Hepatocyte (in vitro differentiated cells): ENCODE measurements around the gene CACNA1B. TPM values are rescaled to one million over a fixed set of nuclear protein-coding genes. Genes with fewer than 3 reads are reported as not detected.

Experiments
- DNase-seq: peaks from one replicate; pipeline ENCODE4 v3.0.0-alpha.2; 2016; ENCODE audit warnings: low spot score
- H2AFZ ChIP-seq: fragments of 200-600 bp; sonication (generic); 2 replicates; pipeline ENCODE4 v1.6.0; 2016; ENCODE audit warnings: antibody characterized with exemption, mild to moderate bottlenecking
- H3K27ac ChIP-seq: fragments of 200-600 bp; sonication (generic); 2 replicates; pipeline ENCODE4 v1.5.1; 2016; ENCODE audit warnings: mild to moderate bottlenecking
- H3K27me3 ChIP-seq: fragments of 200-600 bp; sonication (generic); 2 replicates; pipeline ENCODE4 v1.6.1; 2016
- H3K36me3 ChIP-seq: fragments of 200-600 bp; sonication (generic); replicated peaks from 2 replicates; pipeline ENCODE4 v1.5.1; 2016; ENCODE audit warnings: low read depth; ENCODE audit not compliant: insufficient read depth
- H3K4me1 ChIP-seq: fragments of 200-600 bp; sonication (generic); 2 replicates; pipeline ENCODE4 v1.5.1; 2016; ENCODE audit warnings: mild to moderate bottlenecking, moderate library complexity; ENCODE audit not compliant: insufficient read depth
- H3K4me2 ChIP-seq: fragments of 200-600 bp; sonication (generic); 2 replicates; pipeline ENCODE4 v1.6.0; 2016
- H3K4me3 ChIP-seq: fragments of 200-600 bp; sonication (generic); 2 replicates; pipeline ENCODE4 v1.5.1; 2016; ENCODE audit warnings: mild to moderate bottlenecking
- H3K79me2 ChIP-seq: fragments of 200-600 bp; sonication (generic); 2 replicates; pipeline ENCODE4 v1.6.0; 2017; ENCODE audit warnings: mild to moderate bottlenecking
- H3K9me2 ChIP-seq: fragments of 200-600 bp; sonication (generic); replicated peaks from 2 replicates; pipeline ENCODE4 v1.6.0; 2017; ENCODE audit warnings: mild to moderate bottlenecking; ENCODE audit not compliant: insufficient read depth
- H3K9me3 ChIP-seq: fragments of 200-600 bp; sonication (generic); 2 replicates; pipeline ENCODE4 v1.5.1; 2016; ENCODE audit warnings: low read depth, mild to moderate bottlenecking
- H4K20me1 ChIP-seq: fragments of 200-600 bp; sonication (generic); 2 replicates; pipeline ENCODE4 v1.6.0; 2016; ENCODE audit warnings: mild to moderate bottlenecking; ENCODE audit not compliant: insufficient read depth, poor library complexity, severe bottlenecking
- EZH2 ChIP-seq: fragments of 200-600 bp; sonication (generic); IDR thresholded peaks from 2 replicates; pipeline ENCODE4 v1.6.1; 2016; ENCODE audit warnings: antibody characterized with exemption, mild to moderate bottlenecking, borderline replicate concordance
- EZH2phosphoT487 ChIP-seq: fragments of 200-600 bp; sonication (generic); IDR thresholded peaks from one replicate; pipeline ENCODE4 v1.6.1; 2018; ENCODE audit warnings: antibody characterized with exemption, mild to moderate bottlenecking, low read depth, moderate library complexity; ENCODE audit not compliant: unreplicated experiment, severe bottlenecking
- WGBS: methylation state at CpG from one replicate; pipeline ENCODE4 v1.1.6; 2016; ENCODE audit warnings: low lambda C conversion rate; ENCODE audit errors: missing lambda C conversion rate; 5-methylcytosine and 5-hydroxymethylcytosine counted together
- polyA plus RNA-seq: library from polyadenylated mRNA; unstranded; fragments of >200 nt; fragmentation: Nextera tagmentation; extraction: Ambion mirVana; gene quantifications from 2 replicates; pipeline ENCODE4 v1.2.1, GENCODE V29; 2016
- total RNA-seq: library from RNA; depleted of rRNA; stranded (reverse); fragments of >200 nt; gene quantifications from 2 replicates; pipeline ENCODE4 v1.2.3, GENCODE V29; 2014
- TF ChIP-seq, protein P1 (sequence below): fragments of 200-600 bp; sonication (generic); IDR thresholded peaks from 2 replicates; pipeline ENCODE4 v1.5.1; 2016; ENCODE audit warnings: antibody characterized with exemption, mild to moderate bottlenecking; ENCODE audit not compliant: poor library complexity

The CACNA1B gene
- total and polyA plus RNA-seq, 2 experiments from 2014 or later: 0.30 to 0.39 TPM

- WGBS: 92% methylated on average over 10 of the region's 10 CpGs
- H3K4me2 ChIP-seq: no peak overlapping the region
- no peaks in the 10 kb centered on the region for H3K36me3 ChIP-seq
- H2AFZ ChIP-seq: no peak overlapping the region
- no peaks in the 10 kb centered on the region for H3K4me1 ChIP-seq
- H3K4me3 ChIP-seq: no peak overlapping the region
- no peaks in the 10 kb centered on the region for H3K9me2 ChIP-seq
- peaks cover 32% of the 10 kb centered on the region for H3K27me3 ChIP-seq
- no peaks in the 10 kb centered on the region for H4K20me1 ChIP-seq
- H3K79me2 ChIP-seq: no peaks in the 10 kb centered on the region
- H3K27ac ChIP-seq: no peak overlapping the region
- H3K9me3 ChIP-seq: no peaks in the 10 kb centered on the region
- TF ChIP-seq EZH2phosphoT487 (no peak), EZH2 (no peak)
- TF ChIP-seq, protein P1, sequence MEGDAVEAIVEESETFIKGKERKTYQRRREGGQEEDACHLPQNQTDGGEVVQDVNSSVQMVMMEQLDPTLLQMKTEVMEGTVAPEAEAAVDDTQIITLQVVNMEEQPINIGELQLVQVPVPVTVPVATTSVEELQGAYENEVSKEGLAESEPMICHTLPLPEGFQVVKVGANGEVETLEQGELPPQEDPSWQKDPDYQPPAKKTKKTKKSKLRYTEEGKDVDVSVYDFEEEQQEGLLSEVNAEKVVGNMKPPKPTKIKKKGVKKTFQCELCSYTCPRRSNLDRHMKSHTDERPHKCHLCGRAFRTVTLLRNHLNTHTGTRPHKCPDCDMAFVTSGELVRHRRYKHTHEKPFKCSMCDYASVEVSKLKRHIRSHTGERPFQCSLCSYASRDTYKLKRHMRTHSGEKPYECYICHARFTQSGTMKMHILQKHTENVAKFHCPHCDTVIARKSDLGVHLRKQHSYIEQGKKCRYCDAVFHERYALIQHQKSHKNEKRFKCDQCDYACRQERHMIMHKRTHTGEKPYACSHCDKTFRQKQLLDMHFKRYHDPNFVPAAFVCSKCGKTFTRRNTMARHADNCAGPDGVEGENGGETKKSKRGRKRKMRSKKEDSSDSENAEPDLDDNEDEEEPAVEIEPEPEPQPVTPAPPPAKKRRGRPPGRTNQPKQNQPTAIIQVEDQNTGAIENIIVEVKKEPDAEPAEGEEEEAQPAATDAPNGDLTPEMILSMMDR: no peak
- no peak for DNase-seq
Observed at GRCh38 chr9:137875846-137876245, 1.7 kb upstream of the CACNA1B start.

GRCh38 chr9:137876269-137876668, 1.3 kb upstream of the CACNA1B start:
- Histone ChIP-seq H3K36me3 (no peaks in the 10 kb centered on the region), H4K20me1 (no peaks in the 10 kb centered on the region), H3K79me2 (no peaks in the 10 kb centered on the region), H3K27ac (no peak overlapping the region), H3K9me2 (no peaks in the 10 kb centered on the region), H3K9me3 (no peaks in the 10 kb centered on the region), H2AFZ (no peak overlapping the region), H3K27me3 (peaks cover 32% of the 10 kb centered on the region), H3K4me1 (no peaks in the 10 kb centered on the region), H3K4me2 (no peak overlapping the region), H3K4me3 (no peak overlapping the region)
- TF ChIP-seq, protein P1: no peak
- TF ChIP-seq EZH2phosphoT487: no peak
- TF ChIP-seq EZH2: no peak
- WGBS: 90% methylated on average over 8 of the region's 8 CpGs
- no peak for DNase-seq

- Histone ChIP-seq H3K36me3 (no peaks in the 10 kb centered on the region), H2AFZ (no peak overlapping the region), H3K9me3 (no peaks in the 10 kb centered on the region), H3K79me2 (no peaks in the 10 kb centered on the region), H3K27ac (no peak overlapping the region), H3K4me3 (no peak overlapping the region), H3K4me1 (no peaks in the 10 kb centered on the region), H3K27me3 (peaks cover 32% of the 10 kb centered on the region), H4K20me1 (no peaks in the 10 kb centered on the region), H3K9me2 (no peaks in the 10 kb centered on the region), H3K4me2 (no peak overlapping the region)
- DNase-seq: no peak
- whole genome bisulfite sequencing: 87% methylated on average over 44 of the region's 47 CpGs
- TF ChIP-seq EZH2: no peak
- TF ChIP-seq, protein P1: no peak
Observed at GRCh38 chr9:137876781-137877386, 698 bp upstream of the CACNA1B start.
